Keratinocyte (primary cell): ENCODE measurements around the gene CAPN1. TPM values are rescaled to one million over a fixed set of nuclear protein-coding genes. Genes with fewer than 3 reads are reported as not detected.

Experiments
- DNase-seq: peaks from one replicate; pipeline ENCODE4 v3.0.0-alpha.2; 2011; ENCODE audit warnings: low read depth, missing footprints, low spot score
- FAIRE-seq: peaks from 2 replicates; lab custom pipeline; 2011; peaks lifted over from hg19 to GRCh38; lab: Jason Lieb, UNC
- H2AFZ ChIP-seq: 2 replicates; pipeline ENCODE4 v1.6.0; 2012; ENCODE audit warnings: low read length, control low read depth, inconsistent platforms; ENCODE audit not compliant: control insufficient read depth
- H3K27ac ChIP-seq: 2 replicates; pipeline ENCODE4 v1.5.1; 2011; ENCODE audit warnings: low read length; ENCODE audit not compliant: control insufficient read depth, insufficient read depth
- H3K27me3 ChIP-seq: 3 replicates; pipeline ENCODE4 v1.6.0; 2011; ENCODE audit warnings: low read length; ENCODE audit not compliant: control insufficient read depth, insufficient read depth; ENCODE audit errors: extremely low read depth
- H3K36me3 ChIP-seq, 2 experiments: 2 replicates in 1 of 2; 3 replicates in 1 of 2; pipeline ENCODE4 v1.5.1; 2011; ENCODE audit warnings: low read length in 2 of 2, mild to moderate bottlenecking in 1 of 2; ENCODE audit not compliant: control insufficient read depth in 2 of 2, insufficient read depth in 2 of 2; ENCODE audit errors: extremely low read depth in 1 of 2
- H3K4me1 ChIP-seq: 3 replicates; pipeline ENCODE4 v1.5.1; 2011; ENCODE audit warnings: low read length; ENCODE audit not compliant: control insufficient read depth, insufficient read depth; ENCODE audit errors: extremely low read depth
- H3K4me2 ChIP-seq: 3 replicates; pipeline ENCODE4 v1.6.0; 2011; ENCODE audit warnings: low read depth, low read length; ENCODE audit not compliant: control insufficient read depth, insufficient read depth; ENCODE audit errors: extremely low read depth
- H3K4me3 ChIP-seq, 3 experiments: fragments of 200-600 bp in 1 of 3; sonication (generic) in 1 of 3; 2 replicates in 2 of 3; 3 replicates in 1 of 3; pipeline ENCODE4 v1.5.1; 2011 to 2016; ENCODE audit warnings: low read length in 3 of 3, mild to moderate bottlenecking in 3 of 3, control low read depth in 2 of 3, inconsistent platforms in 1 of 3, low read depth in 1 of 3, mixed read lengths in 1 of 3, mixed run types in 1 of 3, moderate library complexity in 1 of 3; ENCODE audit not compliant: control insufficient read depth in 2 of 3, insufficient read depth in 2 of 3; ENCODE audit errors: extremely low read depth in 1 of 3
- H3K79me2 ChIP-seq: 2 replicates; pipeline ENCODE4 v1.6.0; 2012; ENCODE audit warnings: low read length; ENCODE audit not compliant: control insufficient read depth, insufficient read depth
- H3K9ac ChIP-seq: 3 replicates; pipeline ENCODE4 v1.6.0; 2011; ENCODE audit warnings: low read length; ENCODE audit not compliant: control insufficient read depth, insufficient read depth; ENCODE audit errors: extremely low read depth
- H3K9me1 ChIP-seq: 3 replicates; pipeline ENCODE4 v1.6.0; 2011; ENCODE audit warnings: low read length; ENCODE audit not compliant: control insufficient read depth, insufficient read depth; ENCODE audit errors: extremely low read depth
- H3K9me3 ChIP-seq: 2 replicates; pipeline ENCODE4 v1.5.1; 2012; ENCODE audit warnings: low read depth, low read length; ENCODE audit not compliant: control insufficient read depth
- H4K20me1 ChIP-seq: 3 replicates; pipeline ENCODE4 v1.6.0; 2011; ENCODE audit warnings: low read length; ENCODE audit not compliant: control insufficient read depth, insufficient read depth; ENCODE audit errors: extremely low read depth
- EZH2 ChIP-seq: IDR thresholded peaks from one replicate; pipeline ENCODE4 v1.6.1; 2012; ENCODE audit warnings: inconsistent platforms, mild to moderate bottlenecking, low read length, moderate library complexity
- dilution Hi-C: fragments of 300-500 bp; cut with MboI; formaldehyde crosslinking; loops from one replicate; pipeline ENCODE4 v1.7.0; 2020; ENCODE audit warnings: low sequenced_read_pairs; ENCODE audit not compliant: extremely low pct_ligation_motif_present
- polyA plus RNA-seq, 5 experiments: library from polyadenylated mRNA; depleted of rRNA in 3 of 5; stranded (reverse) in 3 of 5; stranded (forward) in 1 of 5; unstranded in 1 of 5; fragments of >200 nt; gene quantifications; 1 replicate in 1 of 5; 2 replicates in 3 of 5; 3 replicates in 1 of 5; pipeline versions ENCODE4 v1.2.1 to v1.2.3, GENCODE V29; 2011 to 2012; ENCODE audit warnings: missing spikeins in 2 of 5, low read depth in 1 of 5, low replicate concordance in 1 of 5
- TF ChIP-seq, protein P1 (sequence below), 3 experiments: IDR thresholded peaks in 1 of 3; conservative IDR thresholded peaks in 1 of 3; optimal IDR thresholded peaks in 1 of 3; 2 replicates in 2 of 3; 3 replicates in 1 of 3; pipeline versions ENCODE3 to v1.5.1; 2011; ENCODE audit warnings: low read length in 3 of 3, mild to moderate bottlenecking in 3 of 3, moderate library complexity in 2 of 3, control low read depth in 1 of 3, inconsistent platforms in 1 of 3; ENCODE audit not compliant: insufficient read depth in 2 of 3; ENCODE audit errors: extremely low read depth in 1 of 3

CAPN1 gene
- polyA plus RNA-seq, 1 donor (not counting 4 experiments of a cell fraction or from before 2014, with no cell fraction given): 250 TPM

DNA sequence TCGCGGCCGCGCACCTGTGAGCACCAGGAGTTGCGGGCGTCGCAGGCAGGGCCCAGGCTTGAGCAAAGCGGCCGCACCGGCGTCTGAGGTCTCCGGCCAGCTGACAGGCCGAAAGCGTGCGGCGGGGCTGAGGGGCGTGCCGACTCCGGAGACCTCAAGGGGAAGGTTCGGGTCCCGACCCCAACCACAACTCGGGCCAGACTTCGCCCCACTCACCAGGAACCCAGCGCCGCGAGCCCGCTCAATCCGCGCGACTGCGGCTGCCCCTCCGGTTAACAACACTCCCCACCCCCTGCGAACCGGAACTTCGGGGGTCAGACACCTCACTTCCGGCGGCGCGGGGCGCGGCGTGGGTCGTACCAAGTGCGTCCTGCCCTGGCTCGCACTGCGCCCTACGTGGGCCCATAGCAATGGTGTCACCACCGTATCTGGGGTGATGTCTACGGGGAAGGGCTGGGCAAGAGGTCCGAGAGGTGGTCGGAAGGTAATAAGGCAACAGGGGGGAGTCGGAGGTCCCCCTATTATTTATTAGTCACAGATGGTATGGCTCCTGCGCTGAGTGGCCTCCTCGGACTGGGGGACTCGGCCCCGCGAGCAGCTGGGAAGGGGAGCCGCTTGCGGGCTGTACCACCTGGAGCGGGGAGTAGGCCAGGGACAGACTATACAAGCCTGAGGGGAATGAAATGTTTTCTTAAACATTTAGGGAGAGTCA is 47.3 kb upstream of the CAPN1 start, which contains the start of gene SYVN1:
Gene SYVN1 (minus strand): TSS at position 280 of the 712 bp plus-strand sequence. CDS start 918 bp downstream, outside the sequence.
- no peak for FAIRE-seq
- Histone ChIP-seq H3K27me3 (no peaks in the 10 kb centered on the region), H4K20me1 (peaks cover 8% of the 10 kb centered on the region), H3K4me2 (peak within 1 kb of the TSS; percentile 99), H3K9me3 (no peaks in the 10 kb centered on the region), H3K4me1 (peaks cover 20% of the 10 kb centered on the region), H3K9ac (peak within 1 kb of the TSS; percentile 100), H3K27ac (peak within 1 kb of the TSS; percentile 100), H3K4me3 (peak within 1 kb of the TSS; percentile 82 to 97 (median 90)), H3K36me3 (peaks cover 26 to 35% of the 10 kb centered on the region in 2 experiments), H3K9me1 (no peaks in the 10 kb centered on the region), H2AFZ (peak within 1 kb of the TSS; percentile 96), H3K79me2 (peaks cover 32% of the 10 kb centered on the region)
- peak; percentile 58 for DNase-seq
- dilution Hi-C loops: no loop called here
- no peak for TF ChIP-seq EZH2
- TF ChIP-seq, protein P1, sequence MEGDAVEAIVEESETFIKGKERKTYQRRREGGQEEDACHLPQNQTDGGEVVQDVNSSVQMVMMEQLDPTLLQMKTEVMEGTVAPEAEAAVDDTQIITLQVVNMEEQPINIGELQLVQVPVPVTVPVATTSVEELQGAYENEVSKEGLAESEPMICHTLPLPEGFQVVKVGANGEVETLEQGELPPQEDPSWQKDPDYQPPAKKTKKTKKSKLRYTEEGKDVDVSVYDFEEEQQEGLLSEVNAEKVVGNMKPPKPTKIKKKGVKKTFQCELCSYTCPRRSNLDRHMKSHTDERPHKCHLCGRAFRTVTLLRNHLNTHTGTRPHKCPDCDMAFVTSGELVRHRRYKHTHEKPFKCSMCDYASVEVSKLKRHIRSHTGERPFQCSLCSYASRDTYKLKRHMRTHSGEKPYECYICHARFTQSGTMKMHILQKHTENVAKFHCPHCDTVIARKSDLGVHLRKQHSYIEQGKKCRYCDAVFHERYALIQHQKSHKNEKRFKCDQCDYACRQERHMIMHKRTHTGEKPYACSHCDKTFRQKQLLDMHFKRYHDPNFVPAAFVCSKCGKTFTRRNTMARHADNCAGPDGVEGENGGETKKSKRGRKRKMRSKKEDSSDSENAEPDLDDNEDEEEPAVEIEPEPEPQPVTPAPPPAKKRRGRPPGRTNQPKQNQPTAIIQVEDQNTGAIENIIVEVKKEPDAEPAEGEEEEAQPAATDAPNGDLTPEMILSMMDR (optimal IDR thresholded peaks at IDR 0.05 in 1 of 3, IDR thresholded peaks at IDR 0.05 in 1 of 3, conservative IDR thresholded peaks at IDR 0.05 in 1 of 3; ENCODE audit: extremely low read depth in 1 of 3, insufficient read depth in 2 of 3, low read length in 3 of 3): no peak

- dilution Hi-C loops: no loop called here
- Histone ChIP-seq H3K9me1 (no peaks in the 10 kb centered on the region), H3K9me3 (no peaks in the 10 kb centered on the region), H4K20me1 (peaks cover 8% of the 10 kb centered on the region), H3K27ac (peak overlapping the region; percentile 100), H2AFZ (peak overlapping the region; percentile 96), H3K4me2 (peak overlapping the region; percentile 99), H3K9ac (peak overlapping the region; percentile 100), H3K79me2 (peaks cover 32% of the 10 kb centered on the region), H3K36me3 (peaks cover 19 to 28% of the 10 kb centered on the region in 2 experiments), H3K4me1 (peaks cover 20% of the 10 kb centered on the region), H3K4me3 (peak overlapping the region; percentile 82 to 97 (median 90)), H3K27me3 (no peaks in the 10 kb centered on the region)
- peak; percentile 80 for DNase-seq
- TF ChIP-seq EZH2: no peak
- TF ChIP-seq, protein P1 (optimal IDR thresholded peaks at IDR 0.05 in 1 of 3, IDR thresholded peaks at IDR 0.05 in 1 of 3, conservative IDR thresholded peaks at IDR 0.05 in 1 of 3; ENCODE audit: extremely low read depth in 1 of 3, insufficient read depth in 2 of 3, low read length in 3 of 3): no peak
- peak; percentile 78 for FAIRE-seq
These were observed 46.6 kb upstream of the CAPN1 start for GRCh38 chr11:65134952-65135632.
